HEK293T (cell line): Measurements from ENCODE around the gene HOXA5.

Experiments used
- BHLHE40 ChIP-seq: fragments of 450-650 bp; IDR thresholded peaks from 2 replicates; pipeline ENCODE4 v1.6.1; 2016; ENCODE audit warnings: mild to moderate bottlenecking, moderate library complexity, borderline replicate concordance
- CTBP1 ChIP-seq: fragments of 450-650 bp; IDR thresholded peaks from 2 replicates; pipeline ENCODE4 v1.6.1; 2016; ENCODE audit warnings: borderline replicate concordance
- ELF4 ChIP-seq: fragments of 450-650 bp; IDR thresholded peaks from 2 replicates; pipeline ENCODE4 v1.6.1; 2017; ENCODE audit warnings: antibody characterized with exemption
- FOXA1 ChIP-seq: fragments of 450-650 bp; IDR thresholded peaks from 2 replicates; pipeline ENCODE4 v1.6.1; 2016; ENCODE audit warnings: mild to moderate bottlenecking
- HDGF ChIP-seq: fragments of 450-650 bp; IDR thresholded peaks from 2 replicates; pipeline ENCODE4 v1.6.1; 2017; ENCODE audit warnings: antibody characterized with exemption, borderline replicate concordance
- L3MBTL2 ChIP-seq: fragments of 450-650 bp; conservative IDR thresholded peaks from 2 replicates; pipeline ENCODE4 v1.6.1; 2016; ENCODE audit warnings: mild to moderate bottlenecking
- TF ChIP-seq, protein P1 (sequence below): fragments of 450-650 bp; IDR thresholded peaks from 2 replicates; pipeline ENCODE4 v1.6.1; 2016

DNA sequence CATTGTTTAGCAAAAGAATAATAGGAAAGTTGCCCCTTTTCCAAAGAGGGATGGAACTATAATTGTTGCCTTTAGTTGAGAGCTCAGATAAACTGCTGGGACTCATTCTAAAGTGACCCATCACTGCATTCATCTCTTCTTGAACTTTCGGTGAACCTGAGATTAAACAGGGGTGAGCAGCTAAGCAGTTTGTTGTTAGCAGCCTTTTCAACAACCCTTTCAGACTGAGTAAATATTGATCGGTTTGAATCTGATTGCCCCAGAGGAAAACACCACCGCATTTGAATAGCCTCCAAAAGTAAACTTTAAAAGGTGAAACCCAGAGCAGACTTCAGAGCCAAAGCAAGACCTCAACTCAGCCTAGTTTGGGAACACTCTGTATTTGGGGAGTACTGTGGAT, 52.4 kb downstream of the HOXA5 start:
- TF ChIP-seq HDGF, result no peak
- TF ChIP-seq FOXA1, result no peak
- TF ChIP-seq, protein P1, sequence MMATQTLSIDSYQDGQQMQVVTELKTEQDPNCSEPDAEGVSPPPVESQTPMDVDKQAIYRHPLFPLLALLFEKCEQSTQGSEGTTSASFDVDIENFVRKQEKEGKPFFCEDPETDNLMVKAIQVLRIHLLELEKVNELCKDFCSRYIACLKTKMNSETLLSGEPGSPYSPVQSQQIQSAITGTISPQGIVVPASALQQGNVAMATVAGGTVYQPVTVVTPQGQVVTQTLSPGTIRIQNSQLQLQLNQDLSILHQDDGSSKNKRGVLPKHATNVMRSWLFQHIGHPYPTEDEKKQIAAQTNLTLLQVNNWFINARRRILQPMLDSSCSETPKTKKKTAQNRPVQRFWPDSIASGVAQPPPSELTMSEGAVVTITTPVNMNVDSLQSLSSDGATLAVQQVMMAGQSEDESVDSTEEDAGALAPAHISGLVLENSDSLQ, result no peak
- TF ChIP-seq CTBP1, result no peak
- TF ChIP-seq L3MBTL2, result no peak
- no peak for TF ChIP-seq BHLHE40
- TF ChIP-seq ELF4, result no peak
